HepG2 (cell line): Measurements from ENCODE around the gene SCN9A. TPM values are rescaled to one million over a fixed set of nuclear protein-coding genes. Genes with fewer than 3 reads are reported as not detected.

ENCODE experiments used
- ATAC-seq: fragments of 200-7000 bp; cut with Tn5 transposase; 3 replicates; pipeline ENCODE4 v1.9.1; 2020; ENCODE audit warnings: mild to moderate bottlenecking, moderate library complexity
- BruUV-seq: library from RNA; stranded (reverse); fragments of 400-500 nt; replicated peaks from 2 replicates; lab custom pipeline; 2021; lab: Mats Ljungman, UMichigan
- CTCF ChIA-PET: fragments of 300-600 bp; formaldehyde crosslinking; extraction: SDS; loops from one replicate; lab custom pipeline; 2021; ENCODE audit warnings: low total read pairs, inconsistent platforms, low intra/inter-chr PET ratio; lab: Yijun Ruan, JAX
- POLR2A ChIA-PET: fragments of 350-600 bp; sonication (Branson Sonifier 250); formaldehyde crosslinking; loops from one replicate; lab custom pipeline; 2020; ENCODE audit warnings: antibody characterized with exemption, inconsistent platforms; lab: Yijun Ruan, JAX
- DNase-seq: peaks from one replicate; pipeline ENCODE4 v3.0.0-alpha.2; 2015; ENCODE audit warnings: low spot score
- FAIRE-seq: peaks from 3 replicates; lab custom pipeline; 2011; peaks lifted over from hg19 to GRCh38; lab: Jason Lieb, UNC
- H2AFZ ChIP-seq: one replicate; pipeline ENCODE4 v1.6.1; 2011; ENCODE audit warnings: low read length, inconsistent platforms
- H3K27ac ChIP-seq: fragments of 300-600 bp; 3 replicates; pipeline ENCODE4 v1.8.0; 2011; ENCODE audit warnings: mixed run types, mild to moderate bottlenecking, mixed read lengths, low read length, inconsistent platforms; ENCODE audit not compliant: insufficient read depth; ENCODE audit errors: extremely low read length
- H3K27me3 ChIP-seq, 2 experiments: fragments of 200-600 bp in 1 of 2; 2 replicates in 1 of 2; 3 replicates in 1 of 2; pipeline versions ENCODE4 v1.6.0 to v1.8.0; 2011; ENCODE audit warnings: low read length in 2 of 2, mild to moderate bottlenecking in 2 of 2, moderate library complexity in 2 of 2, inconsistent platforms in 1 of 2; ENCODE audit not compliant: insufficient read depth in 2 of 2, control insufficient read depth in 1 of 2
- H3K36me3 ChIP-seq, 2 experiments: fragments of 200-600 bp in 1 of 2; replicated peaks in 1 of 2; 2 replicates in 1 of 2; 3 replicates in 1 of 2; pipeline versions ENCODE4 v1.5.1 to v1.8.0; 2011; ENCODE audit warnings: low read length in 2 of 2, inconsistent platforms in 1 of 2; ENCODE audit not compliant: insufficient read depth in 2 of 2, control insufficient read depth in 1 of 2
- H3K4me1 ChIP-seq: 2 replicates; pipeline ENCODE4 v1.5.1; 2012; ENCODE audit warnings: low read length, inconsistent platforms; ENCODE audit not compliant: insufficient read depth
- H3K4me2 ChIP-seq: 2 replicates; pipeline ENCODE4 v1.6.0; 2011; ENCODE audit warnings: low read depth, low read length, inconsistent platforms
- H3K4me3 ChIP-seq, 3 experiments: fragments of 200-600 bp in 1 of 3; sonication (generic), shearing (Covaris generic) in 1 of 3; replicated peaks in 1 of 3; 2 replicates each; pipeline ENCODE4 v1.5.1; 2011 to 2016; ENCODE audit warnings: low read length in 3 of 3, inconsistent platforms in 2 of 3, low read depth in 2 of 3, mild to moderate bottlenecking in 2 of 3, control low read depth in 1 of 3, mixed read lengths in 1 of 3; ENCODE audit not compliant: insufficient read depth in 1 of 3
- H3K79me2 ChIP-seq: one replicate; pipeline ENCODE4 v1.6.1; 2011; ENCODE audit warnings: low read length, inconsistent platforms; ENCODE audit not compliant: insufficient read depth
- H3K9ac ChIP-seq: 2 replicates; pipeline ENCODE4 v1.6.0; 2011; ENCODE audit warnings: mild to moderate bottlenecking, low read depth, low read length, inconsistent platforms; ENCODE audit not compliant: insufficient read depth
- H3K9me3 ChIP-seq: 2 replicates; pipeline ENCODE4 v1.5.1; 2012; ENCODE audit warnings: mild to moderate bottlenecking, low read length
- H4K20me1 ChIP-seq: 2 replicates; pipeline ENCODE4 v1.6.0; 2011; ENCODE audit warnings: inconsistent platforms, mild to moderate bottlenecking, low read length, moderate library complexity; ENCODE audit not compliant: insufficient read depth
- BRF2 ChIP-seq: sonication (generic); formaldehyde crosslinking; IDR thresholded peaks from 2 replicates; pipeline ENCODE4 v1.8.1; 2022; ENCODE audit warnings: mild to moderate bottlenecking, missing genetic modification reagents
- FOXK1 ChIP-seq: sonication (generic); formaldehyde crosslinking; IDR thresholded peaks from 2 replicates; pipeline ENCODE4 v1.4.0; 2020; ENCODE audit warnings: low read depth, missing genetic modification reagents, borderline replicate concordance
- GTF3A ChIP-seq: sonication (generic); formaldehyde crosslinking; conservative IDR thresholded peaks from 2 replicates; pipeline ENCODE4 v1.4.0; 2020; ENCODE audit warnings: mild to moderate bottlenecking, missing genetic modification reagents
- HNF1B ChIP-seq: sonication (generic); formaldehyde crosslinking; IDR thresholded peaks from 2 replicates; pipeline ENCODE4 v1.5.1; 2020; ENCODE audit warnings: mild to moderate bottlenecking, moderate library complexity, missing genetic modification reagents
- KDM1A ChIP-seq: IDR thresholded peaks from 2 replicates; pipeline ENCODE4 v1.6.1; 2016; ENCODE audit warnings: missing compliant biosample characterization
- MEIS1 ChIP-seq: sonication (generic); formaldehyde crosslinking; IDR thresholded peaks from 2 replicates; pipeline ENCODE4 v1.9.0; 2021; ENCODE audit warnings: mild to moderate bottlenecking, missing genetic modification reagents, moderate library complexity, borderline replicate concordance
- NBN ChIP-seq: fragments of 450-650 bp; conservative IDR thresholded peaks from 2 replicates; pipeline ENCODE4 v1.6.1; 2017
- NFATC3 ChIP-seq: sonication (generic); formaldehyde crosslinking; IDR thresholded peaks from 2 replicates; pipeline ENCODE4 v1.5.1; 2020; ENCODE audit warnings: mild to moderate bottlenecking, missing genetic modification reagents
- NFIC ChIP-seq: IDR thresholded peaks from 2 replicates; pipeline ENCODE4 v1.6.1; 2012; ENCODE audit warnings: mild to moderate bottlenecking, low read length, inconsistent platforms
- ZNF333 ChIP-seq: sonication (generic); formaldehyde crosslinking; IDR thresholded peaks from 2 replicates; pipeline ENCODE4 v1.4.0; 2020; ENCODE audit warnings: mild to moderate bottlenecking, missing genetic modification reagents, borderline replicate concordance
- ZNF441 ChIP-seq: sonication (generic); formaldehyde crosslinking; IDR thresholded peaks from 2 replicates; pipeline ENCODE4 v1.7.0; 2021; ENCODE audit warnings: missing genetic modification reagents, borderline replicate concordance
- ZNF773 ChIP-seq: sonication (generic); formaldehyde crosslinking; IDR thresholded peaks from 2 replicates; pipeline ENCODE4 v1.4.0; 2020; ENCODE audit warnings: missing genetic modification reagents, borderline replicate concordance
- ZNF777 ChIP-seq: sonication (generic); formaldehyde crosslinking; IDR thresholded peaks from 2 replicates; pipeline ENCODE4 v1.4.0; 2020; ENCODE audit warnings: missing genetic modification reagents
- ZSCAN25 ChIP-seq: sonication (generic); formaldehyde crosslinking; IDR thresholded peaks from 2 replicates; pipeline ENCODE4 v1.8.0; 2022; ENCODE audit warnings: mild to moderate bottlenecking, missing genetic modification reagents
- WGBS: methylation state at CpG from one replicate; pipeline ENCODE4 v1.1.6; 2017; ENCODE audit warnings: low lambda C conversion rate; 5-methylcytosine and 5-hydroxymethylcytosine counted together
- in situ Hi-C: cut with HindIII; loops from 2 replicates; pipeline ENCODE4 v1.10.0; 2017; ENCODE audit warnings: low pct_unique_long_range_greater_than_20kb; ENCODE audit not compliant: extremely low pct_ligation_motif_present
- intact Hi-C: fragments of 100-400 bp; cut with micrococcal nuclease; formaldehyde crosslinking; loops from one replicate; pipeline ENCODE4 v1.10.0; 2022; ENCODE audit not compliant: unreplicated experiment
- polyA plus RNA-seq, 8 experiments: library from polyadenylated mRNA; depleted of rRNA in 3 of 8; stranded (reverse) in 7 of 8; unstranded in 1 of 8; fragments of >200 nt; fragmentation: Illumina TruSeq in 4 of 8; extraction: Trizol in 4 of 8; gene quantifications; 2 replicates each; pipeline versions ENCODE4 v1.2.1 to v1.2.3, GENCODE V29; 2011 to 2016; ENCODE audit warnings: low read depth in 4 of 8, missing spikeins in 1 of 8, mixed read lengths in 1 of 8; ENCODE audit not compliant: insufficient read depth in 1 of 8
- total RNA-seq, 5 experiments: library from RNA; depleted of rRNA; stranded (reverse); fragments of >200 nt; fragmentation: Illumina TruSeq; extraction: Trizol; gene quantifications; 2 replicates each; pipeline ENCODE4 v1.2.3, GENCODE V29; 2016; ENCODE audit warnings: low read depth in 1 of 5

SCN9A gene
- total and polyA plus RNA-seq, 2 of the 13 experiments (the other 11 are each of a cell fraction or from before 2014, with no cell fraction given), result 15.3 to 24.3 TPM

- ATAC-seq, result no peak
- WGBS, result 9% methylated on average over 2 of the region's 2 CpGs
- intact Hi-C loops, result loop anchor here (1.0 to 5.0 kb wide), 2 partner anchors 7 to 40 kb away; no protein-coding TSS in a partner anchor
Observed at GRCh38 chr2:166376873-166377272, 1.1 kb upstream of the SCN9A start.

DNA sequence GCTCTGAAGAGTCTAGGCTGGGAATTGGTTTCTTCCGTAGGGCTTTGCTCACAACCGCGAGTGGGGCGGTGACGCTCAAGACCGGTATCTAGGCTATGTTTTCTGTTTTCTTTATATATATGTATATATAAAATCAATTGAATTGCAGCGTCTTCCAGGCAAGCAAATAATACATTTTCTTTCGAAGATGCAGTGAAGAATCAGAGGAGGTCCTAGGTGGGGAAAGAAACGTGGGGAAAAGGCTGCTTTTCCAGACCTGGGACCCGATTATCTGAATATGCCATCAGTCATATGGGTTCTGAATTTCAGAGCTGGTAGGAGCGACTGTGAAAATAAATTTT lies 714 bp upstream of the SCN9A start:
- peaks cover 34% of the 10 kb centered on the region for H3K79me2 ChIP-seq
- H3K27ac ChIP-seq, result peak overlapping the region; percentile 37
- BruUV-seq, result TSS peak; percentile 90
- peak overlapping the region; percentile 79 for H3K4me2 ChIP-seq
- H3K9me3 ChIP-seq, result no peaks in the 10 kb centered on the region
- no peak for FAIRE-seq
- intact Hi-C loops, result loop anchor here (1.0 to 5.0 kb wide), 2 partner anchors 8 to 41 kb away; no protein-coding TSS in a partner anchor
- 6% methylated on average over 11 of the region's 11 CpGs for WGBS
- H3K36me3 ChIP-seq, result no peaks in the 10 kb centered on the region
- POLR2A ChIA-PET, result interaction anchor here (0.9 to 2.3 kb wide), 8 partner anchors 15 to 423 kb away, joined by 3 to 16 read pairs (median 4); partner anchors contain the start of gene TTC21B
- ATAC-seq, result no peak
- H3K4me1 ChIP-seq, result peaks cover 42% of the 10 kb centered on the region
- in situ Hi-C loops, result no loop called here
- peak overlapping the region; percentile 75 to 85 (median 82) for H3K4me3 ChIP-seq
- no peaks in the 10 kb centered on the region; a peak in 1 of 5 replicates for H3K27me3 ChIP-seq
- H2AFZ ChIP-seq, result peak overlapping the region; percentile 42
- peak overlapping the region; percentile 65; the same call in 1 of the 2 replicates for H3K9ac ChIP-seq
- CTCF ChIA-PET, result interaction anchor here (1.5 kb wide), 1 partner anchor 8 kb away, joined by 6 read pairs; no protein-coding TSS in a partner anchor
- 0 out of 2 replicates have a peak, but pooled peaks cover 3% of the 10 kb centered on the region for H4K20me1 ChIP-seq
- DNase-seq, result no peak
- TF ChIP-seq NFIC (no peak), NBN (no peak), NFATC3 (CRISPR knock-in tag) (no peak), ZNF777 (CRISPR knock-in tag) (no peak), BRF2 (no peak), FOXK1 (no peak), ZNF333 (CRISPR knock-in tag) (no peak), ZSCAN25 (no peak), ZNF441 (no peak), MEIS1 (CRISPR knock-in tag) (no peak), ZNF773 (no peak)

More at GRCh38 chr2:166376873-166377272, 1.1 kb upstream of the SCN9A start:
- 0 out of 2 replicates have a peak, but pooled peaks have one; percentile 0 for TF ChIP-seq GTF3A (CRISPR knock-in tag)
- TF ChIP-seq KDM1A (CRISPR knock-in tag), result no peak
- no peak for TF ChIP-seq HNF1B (CRISPR knock-in tag)
- Histone ChIP-seq H3K4me1 (peaks cover 38% of the 10 kb centered on the region), H3K4me3 (peak overlapping the region; percentile 75 to 85 (median 82); a peak in 5 of 6 replicates), H3K27me3 (no peaks in the 10 kb centered on the region; a peak in 1 of 5 replicates), H4K20me1 (0 out of 2 replicates have a peak, but pooled peaks cover 3% of the 10 kb centered on the region), H3K79me2 (peaks cover 30% of the 10 kb centered on the region), H3K9me3 (no peaks in the 10 kb centered on the region), H3K27ac (no peak overlapping the region), H2AFZ (peak overlapping the region; percentile 42), H3K36me3 (no peaks in the 10 kb centered on the region), H3K4me2 (peak overlapping the region; percentile 79), H3K9ac (no peak overlapping the region)
- ChIA-PET CTCF (interaction anchor here (1.5 kb wide), 1 partner anchor 8 kb away, joined by 6 read pairs; no protein-coding TSS in a partner anchor), POLR2A (interaction anchor here (0.9 to 2.3 kb wide), 7 partner anchors 16 to 423 kb away, joined by 3 to 16 read pairs (median 4); partner anchors contain the start of gene TTC21B)
- BruUV-seq, result no TSS peak
- no peak for FAIRE-seq
- in situ Hi-C loops, result no loop called here
- no peak for DNase-seq
